SK-N-SH (cell line): Measurements from ENCODE around the gene PRSS8. TPM values are rescaled to one million over a fixed set of nuclear protein-coding genes. Genes with fewer than 3 reads are reported as not detected.

Experiments used
- CTCF ChIA-PET: fragments of 300-600, 350-600 bp; formaldehyde crosslinking; extraction: SDS; loops from one replicate; lab custom pipeline; 2021; lab: Yijun Ruan, JAX
- POLR2A ChIA-PET: fragments of 350-600 bp; sonication (Branson Sonifier 250); formaldehyde crosslinking; extraction: SDS; loops from one replicate; lab custom pipeline; 2020; ENCODE audit warnings: antibody characterized with exemption, inconsistent platforms; lab: Yijun Ruan, JAX
- DNase-seq: peaks from one replicate; pipeline ENCODE4 v3.0.0; 2012
- H2AFZ ChIP-seq: fragments of 200-600 bp; sonication (generic); 2 replicates; pipeline ENCODE4 v1.8.1; 2016; ENCODE audit warnings: antibody characterized with exemption, mild to moderate bottlenecking, low read depth
- H3F3A ChIP-seq: fragments of 200-600 bp; sonication (generic); replicated peaks from 2 replicates; pipeline ENCODE3; 2016; ENCODE audit warnings: antibody characterized with exemption, mild to moderate bottlenecking; ENCODE audit not compliant: insufficient read depth
- H3K27ac ChIP-seq, 2 experiments: fragments of 200-500 bp in 1 of 2; fragments of 200-600 bp in 1 of 2; sonication (Bioruptor generic) in 1 of 2; sonication (generic), shearing (Covaris generic) in 1 of 2; 2 replicates each; pipeline versions ENCODE4 v1.5.1 to v1.6.1; 2014 to 2016; ENCODE audit warnings: low read depth in 2 of 2, inconsistent platforms in 1 of 2, low read length in 1 of 2, mild to moderate bottlenecking in 1 of 2, mixed read lengths in 1 of 2
- H3K27me3 ChIP-seq: fragments of 200-600 bp; sonication (generic), shearing (Covaris generic); 2 replicates; pipeline ENCODE4 v1.6.1; 2016; ENCODE audit warnings: mixed run types; ENCODE audit not compliant: insufficient read depth
- H3K36me3 ChIP-seq, 2 experiments: fragments of 200-500 bp in 1 of 2; fragments of 200-600 bp in 1 of 2; sonication (Bioruptor generic) in 1 of 2; sonication (generic) in 1 of 2; replicated peaks in 1 of 2; 2 replicates each; pipeline versions ENCODE3 to v1.5.1; 2014 to 2016; ENCODE audit warnings: low read length in 1 of 2, mild to moderate bottlenecking in 1 of 2; ENCODE audit not compliant: insufficient read depth in 2 of 2, control insufficient read depth in 1 of 2
- H3K4me1 ChIP-seq, 2 experiments: fragments of 200-500 bp in 1 of 2; fragments of 200-600 bp in 1 of 2; sonication (Bioruptor generic) in 1 of 2; sonication (generic), shearing (Covaris generic) in 1 of 2; 2 replicates each; pipeline versions ENCODE4 v1.5.1 to v1.6.1; 2014 to 2016; ENCODE audit warnings: low read depth in 1 of 2, low read length in 1 of 2, mixed run types in 1 of 2; ENCODE audit not compliant: insufficient read depth in 2 of 2, control insufficient read depth in 1 of 2
- H3K4me2 ChIP-seq: fragments of 200-600 bp; sonication (generic), shearing (Covaris generic); 2 replicates; pipeline ENCODE4 v1.6.1; 2017; ENCODE audit warnings: mixed run types
- H3K4me3 ChIP-seq, 2 experiments: fragments of 200-500 bp in 1 of 2; fragments of 200-600 bp in 1 of 2; sonication (Bioruptor generic) in 1 of 2; sonication (generic), shearing (Covaris generic) in 1 of 2; 2 replicates each; pipeline versions ENCODE4 v1.5.1 to v1.8.1; 2014 to 2016; ENCODE audit warnings: low read depth in 2 of 2, inconsistent platforms in 1 of 2, low read length in 1 of 2, mild to moderate bottlenecking in 1 of 2, mixed read lengths in 1 of 2, moderate library complexity in 1 of 2
- H3K79me2 ChIP-seq: fragments of 200-600 bp; sonication (generic); 2 replicates; pipeline ENCODE4 v1.8.1; 2017; ENCODE audit warnings: mild to moderate bottlenecking; ENCODE audit not compliant: insufficient read depth
- H3K9ac ChIP-seq: fragments of 200-600 bp; sonication (generic); 2 replicates; pipeline ENCODE4 v1.6.1; 2017; ENCODE audit warnings: mixed run types
- H3K9me2 ChIP-seq: fragments of 200-600 bp; sonication (generic); 2 replicates; pipeline ENCODE4 v1.6.1; 2017; ENCODE audit warnings: mixed run types
- H3K9me3 ChIP-seq: fragments of 200-600 bp; sonication (generic); 2 replicates; pipeline ENCODE4 v1.6.1; 2017; ENCODE audit warnings: mixed run types, mild to moderate bottlenecking, moderate library complexity
- H4K20me1 ChIP-seq: fragments of 200-600 bp; sonication (generic); 2 replicates; pipeline ENCODE4 v1.6.1; 2017; ENCODE audit warnings: mild to moderate bottlenecking, mixed run types; ENCODE audit not compliant: insufficient read depth
- CHD2 ChIP-seq: fragments of 150-350 bp; IDR thresholded peaks from 2 replicates; pipeline ENCODE4 v1.6.1; 2018; ENCODE audit warnings: low read length; ENCODE audit not compliant: partially characterized antibody
- CTCF ChIP-seq: fragments of 200-600 bp; sonication (generic); IDR thresholded peaks from 2 replicates; pipeline ENCODE4 v1.6.1; 2017; ENCODE audit warnings: antibody characterized with exemption, mild to moderate bottlenecking, moderate library complexity
- ELF1 ChIP-seq: IDR thresholded peaks from 2 replicates; pipeline ENCODE4 v1.4.0; 2012
- EP300 ChIP-seq, 2 experiments: IDR thresholded peaks; 2 replicates each; pipeline versions ENCODE4 v1.4.0 to v1.6.1; 2012; ENCODE audit warnings: borderline replicate concordance in 1 of 2, low read depth in 1 of 2, low read length in 1 of 2
- FOSL2 ChIP-seq: IDR thresholded peaks from 2 replicates; pipeline ENCODE4 v1.4.0; 2012; ENCODE audit warnings: low read depth, mild to moderate bottlenecking, moderate library complexity, borderline replicate concordance
- GABPA ChIP-seq: IDR thresholded peaks from 2 replicates; pipeline ENCODE4 v1.4.0; 2012; ENCODE audit warnings: low read depth, mild to moderate bottlenecking
- GATA2 ChIP-seq: sonication (generic); formaldehyde crosslinking; IDR thresholded peaks from 2 replicates; pipeline ENCODE4 v1.5.0; 2020; ENCODE audit warnings: mild to moderate bottlenecking, missing genetic modification reagents
- JUND ChIP-seq: IDR thresholded peaks from 2 replicates; pipeline ENCODE4 v1.4.0; 2012
- MAX ChIP-seq: IDR thresholded peaks from 2 replicates; pipeline ENCODE4 v1.4.0; 2012; ENCODE audit warnings: low read depth
- NFIC ChIP-seq: IDR thresholded peaks from 2 replicates; pipeline ENCODE4 v1.4.0; 2012; ENCODE audit warnings: borderline replicate concordance
- SIN3A ChIP-seq: IDR thresholded peaks from 2 replicates; pipeline ENCODE4 v1.6.1; 2012; ENCODE audit warnings: low read depth, mild to moderate bottlenecking, low read length, moderate library complexity, borderline replicate concordance
- SMC3 ChIP-seq: IDR thresholded peaks from 2 replicates; pipeline ENCODE4 v1.6.1; 2012; ENCODE audit warnings: low read depth, low read length, improper control_type of control experiment
- TAF1 ChIP-seq: IDR thresholded peaks from 2 replicates; pipeline ENCODE4 v1.6.1; 2012; ENCODE audit warnings: low read depth, mild to moderate bottlenecking, low read length, moderate library complexity, borderline replicate concordance
- TCF12 ChIP-seq: IDR thresholded peaks from 2 replicates; pipeline ENCODE4 v1.4.0; 2012
- TEAD4 ChIP-seq: IDR thresholded peaks from 2 replicates; pipeline ENCODE4 v1.4.0; 2012; ENCODE audit warnings: mild to moderate bottlenecking, borderline replicate concordance; ENCODE audit not compliant: insufficient read depth
- USF1 ChIP-seq: IDR thresholded peaks from 2 replicates; pipeline ENCODE4 v1.4.0; 2012; ENCODE audit warnings: low read depth, borderline replicate concordance
- USF2 ChIP-seq: fragments of 150-350 bp; IDR thresholded peaks from 2 replicates; pipeline ENCODE4 v1.6.1; 2017; ENCODE audit warnings: antibody characterized with exemption, low read length, low read depth, borderline replicate concordance
- WGBS: methylation state at CpG from one replicate; pipeline ENCODE4 v1.1.6; 2017; ENCODE audit warnings: low lambda C conversion rate; 5-methylcytosine and 5-hydroxymethylcytosine counted together
- polyA plus RNA-seq, 3 experiments: library from polyadenylated mRNA; depleted of rRNA; stranded (reverse); fragments of >200 nt; gene quantifications; 2 replicates each; pipeline ENCODE4 v1.2.3, GENCODE V29; 2012
- TF ChIP-seq, protein P1 (sequence below): IDR thresholded peaks from 2 replicates; pipeline ENCODE4; 2012
- TF ChIP-seq, protein P2 (sequence below): IDR thresholded peaks from 2 replicates; pipeline ENCODE4 v1.6.1; 2012; ENCODE audit warnings: mild to moderate bottlenecking, low read depth, low read length, moderate library complexity

Gene PRSS8
- polyA plus RNA-seq, 1 of the 3 experiments (the other 2 are of a cell fraction): 0.07 TPM

DNA sequence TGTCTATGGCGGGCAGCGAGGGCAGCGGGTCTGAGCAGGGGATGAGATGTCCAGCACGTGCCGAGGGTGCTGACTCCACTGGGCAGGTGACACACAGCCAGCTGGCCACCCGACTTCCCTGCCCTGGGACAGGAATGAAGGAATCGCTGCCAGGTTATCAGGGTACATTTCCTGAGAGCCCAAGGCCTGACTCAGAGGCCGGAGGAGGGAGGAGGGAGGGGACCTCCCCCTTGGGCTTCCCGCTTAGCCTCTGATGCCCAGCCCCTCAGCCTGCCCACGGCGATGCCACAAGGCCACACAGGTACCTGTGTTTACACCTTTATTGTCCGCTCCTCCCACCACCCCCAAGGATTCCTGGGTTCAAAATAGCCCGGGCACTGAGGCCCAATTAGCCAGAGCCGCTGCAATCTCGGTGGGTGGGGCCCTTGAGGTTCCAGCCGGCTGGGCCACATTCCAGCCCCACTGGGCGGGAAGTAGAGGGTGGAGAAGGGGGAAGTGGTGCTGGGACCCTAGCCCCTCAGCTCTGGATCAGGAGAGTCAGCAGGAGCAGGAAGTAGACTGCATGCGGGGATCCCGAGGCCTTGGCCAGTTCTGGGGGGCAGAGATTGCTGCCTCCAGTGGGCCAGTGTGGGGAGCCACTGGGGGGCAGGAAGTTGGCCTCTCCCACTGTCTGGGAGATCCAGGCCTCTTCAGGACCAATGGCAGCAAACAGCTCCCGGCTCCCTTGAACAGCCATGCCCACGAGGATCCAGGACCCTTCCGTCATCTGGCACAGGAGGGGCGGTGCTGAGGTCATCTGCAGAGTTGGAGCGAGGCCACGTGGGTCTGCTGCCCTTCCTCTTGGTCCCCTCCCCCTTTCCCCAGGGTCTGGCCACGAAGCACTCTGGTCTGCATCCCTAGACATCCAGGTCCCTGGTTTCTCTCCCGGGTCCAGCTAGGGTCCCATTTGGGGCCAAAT is 3.4 kb upstream of the PRSS8 start:
- Histone ChIP-seq H3K27ac (no peak overlapping the region; a peak in 1 of 4 replicates), H3K27me3 (no peaks in the 10 kb centered on the region), H3K9me3 (no peaks in the 10 kb centered on the region), H3K4me3 (no peak overlapping the region), H3F3A (peaks cover 5% of the 10 kb centered on the region), H2AFZ (peak overlapping the region; percentile 72; the same call in 1 of the 2 replicates), H3K4me2 (peak overlapping the region; percentile 46; the same call in 1 of the 2 replicates), H3K4me1 (peaks cover 12 to 36% of the 10 kb centered on the region in 2 experiments; a peak in 2 of 4 replicates), H3K9me2 (no peaks in the 10 kb centered on the region), H4K20me1 (no peaks in the 10 kb centered on the region), H3K9ac (no peak overlapping the region; the same call in 1 of the 2 replicates), H3K36me3 (no peaks in the 10 kb centered on the region), H3K79me2 (no peaks in the 10 kb centered on the region)
- POLR2A ChIA-PET: no interaction called here
- DNase-seq: peak; percentile 47
- CTCF ChIA-PET: no interaction called here
- WGBS: 63% methylated on average over 19 of the region's 27 CpGs
- TF ChIP-seq TAF1 (no peak), EP300 (IDR thresholded peaks at IDR 0.05; ENCODE audit: borderline replicate concordance in 1 of 2, low read depth in 1 of 2, low read length in 1 of 2) (no peak), NFIC (peak; percentile 64), ELF1 (no peak), GABPA (peak; percentile 69), SIN3A (no peak), GATA2 (CRISPR knock-in tag) (no peak), USF1 (peak; percentile 46; the same call in 1 of the 2 replicates), CTCF (no peak), USF2 (no peak), TEAD4 (0 out of 2 replicates have a peak, but pooled peaks have one; percentile 23), FOSL2 (peak; percentile 73; the same call in 1 of the 2 replicates), JUND (no peak; the same call in 1 of the 2 replicates), MAX (peak; percentile 80), TCF12 (peak; percentile 62), CHD2 (no peak), SMC3 (no peak)
- TF ChIP-seq, protein P1, sequence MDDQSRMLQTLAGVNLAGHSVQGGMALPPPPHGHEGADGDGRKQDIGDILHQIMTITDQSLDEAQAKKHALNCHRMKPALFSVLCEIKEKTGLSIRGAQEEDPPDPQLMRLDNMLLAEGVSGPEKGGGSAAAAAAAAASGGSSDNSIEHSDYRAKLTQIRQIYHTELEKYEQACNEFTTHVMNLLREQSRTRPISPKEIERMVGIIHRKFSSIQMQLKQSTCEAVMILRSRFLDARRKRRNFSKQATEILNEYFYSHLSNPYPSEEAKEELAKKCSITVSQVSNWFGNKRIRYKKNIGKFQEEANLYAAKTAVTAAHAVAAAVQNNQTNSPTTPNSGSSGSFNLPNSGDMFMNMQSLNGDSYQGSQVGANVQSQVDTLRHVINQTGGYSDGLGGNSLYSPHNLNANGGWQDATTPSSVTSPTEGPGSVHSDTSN: peak; percentile 26; the same call in 1 of the 2 replicates
- TF ChIP-seq, protein P2, sequence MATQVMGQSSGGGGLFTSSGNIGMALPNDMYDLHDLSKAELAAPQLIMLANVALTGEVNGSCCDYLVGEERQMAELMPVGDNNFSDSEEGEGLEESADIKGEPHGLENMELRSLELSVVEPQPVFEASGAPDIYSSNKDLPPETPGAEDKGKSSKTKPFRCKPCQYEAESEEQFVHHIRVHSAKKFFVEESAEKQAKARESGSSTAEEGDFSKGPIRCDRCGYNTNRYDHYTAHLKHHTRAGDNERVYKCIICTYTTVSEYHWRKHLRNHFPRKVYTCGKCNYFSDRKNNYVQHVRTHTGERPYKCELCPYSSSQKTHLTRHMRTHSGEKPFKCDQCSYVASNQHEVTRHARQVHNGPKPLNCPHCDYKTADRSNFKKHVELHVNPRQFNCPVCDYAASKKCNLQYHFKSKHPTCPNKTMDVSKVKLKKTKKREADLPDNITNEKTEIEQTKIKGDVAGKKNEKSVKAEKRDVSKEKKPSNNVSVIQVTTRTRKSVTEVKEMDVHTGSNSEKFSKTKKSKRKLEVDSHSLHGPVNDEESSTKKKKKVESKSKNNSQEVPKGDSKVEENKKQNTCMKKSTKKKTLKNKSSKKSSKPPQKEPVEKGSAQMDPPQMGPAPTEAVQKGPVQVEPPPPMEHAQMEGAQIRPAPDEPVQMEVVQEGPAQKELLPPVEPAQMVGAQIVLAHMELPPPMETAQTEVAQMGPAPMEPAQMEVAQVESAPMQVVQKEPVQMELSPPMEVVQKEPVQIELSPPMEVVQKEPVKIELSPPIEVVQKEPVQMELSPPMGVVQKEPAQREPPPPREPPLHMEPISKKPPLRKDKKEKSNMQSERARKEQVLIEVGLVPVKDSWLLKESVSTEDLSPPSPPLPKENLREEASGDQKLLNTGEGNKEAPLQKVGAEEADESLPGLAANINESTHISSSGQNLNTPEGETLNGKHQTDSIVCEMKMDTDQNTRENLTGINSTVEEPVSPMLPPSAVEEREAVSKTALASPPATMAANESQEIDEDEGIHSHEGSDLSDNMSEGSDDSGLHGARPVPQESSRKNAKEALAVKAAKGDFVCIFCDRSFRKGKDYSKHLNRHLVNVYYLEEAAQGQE: 0 out of 2 replicates have a peak, but pooled peaks have one; percentile 21
